Heart left ventricle (tissue), 16 donors: ENCODE results near the gene SCLT1. TPM values are rescaled to one million over a fixed set of nuclear protein-coding genes. Genes with fewer than 3 reads are reported as not detected.

ENCODE experiments used
- ATAC-seq, 4 donors: fragments of 200-7000 bp; cut with Tn5 transposase; one replicate each; pipeline ENCODE4 v1.9.1; 2020 to 2022; ENCODE audit warnings: moderate library complexity in 4 of 4, mild to moderate bottlenecking in 3 of 4, moderate number of reproducible peaks in 1 of 4
- DNase-seq, 5 donors: peaks; one replicate each; pipeline ENCODE4 v3.0.0-alpha.2; 2020
- H3K27ac ChIP-seq, 12 donors: fragments of 200-600 bp; sonication (generic) in 4 of 12; one replicate each; pipeline versions ENCODE4 v1.5.0 to v1.8.0; 2016 to 2022; ENCODE audit warnings: mild to moderate bottlenecking in 2 of 12
- H3K27me3 ChIP-seq, 9 donors: fragments of 200-600 bp; sonication (generic) in 2 of 9; one replicate each; pipeline versions ENCODE4 v1.5.1 to v1.8.0; 2016 to 2022; ENCODE audit warnings: mild to moderate bottlenecking in 3 of 9
- H3K36me3 ChIP-seq, 9 donors: fragments of 200-600 bp; sonication (generic) in 2 of 9; one replicate each; pipeline versions ENCODE4 v1.5.0 to v1.8.0; 2018 to 2022; ENCODE audit warnings: mild to moderate bottlenecking in 2 of 9
- H3K4me1 ChIP-seq, 12 donors: fragments of 200-600 bp; sonication (generic) in 4 of 12; one replicate each; pipeline versions ENCODE4 v1.5.0 to v1.8.0; 2016 to 2022; ENCODE audit warnings: mild to moderate bottlenecking in 3 of 12
- H3K4me3 ChIP-seq, 12 donors: fragments of 200-600 bp; sonication (generic) in 4 of 12; one replicate each; pipeline versions ENCODE4 v1.5.0 to v1.8.0; 2017 to 2022; ENCODE audit warnings: mild to moderate bottlenecking in 9 of 12, moderate library complexity in 4 of 12
- H3K9me3 ChIP-seq, 12 donors: fragments of 200-600 bp; sonication (generic) in 4 of 12; one replicate each; pipeline versions ENCODE4 v1.5.0 to v1.8.0; 2016 to 2022; ENCODE audit warnings: mild to moderate bottlenecking in 1 of 12
- CTCF ChIP-seq, 12 donors: fragments of 200-600 bp; sonication (generic) in 4 of 12; IDR thresholded peaks; one replicate each; pipeline versions ENCODE4 v1.5.0 to v1.8.0; 2018 to 2022; ENCODE audit warnings: antibody characterized with exemption in 12 of 12, mild to moderate bottlenecking in 5 of 12
- POLR2A ChIP-seq, 2 donors: fragments of 450-650 bp; IDR thresholded peaks; one replicate each; pipeline ENCODE4 v1.6.1; 2017; ENCODE audit warnings: antibody characterized with exemption in 2 of 2, mild to moderate bottlenecking in 2 of 2, moderate library complexity in 2 of 2
- WGBS, 4 donors: extraction: QIAGEN DNeasy Blood & Tissue Kit in 2 of 4; methylation state at CpG; one replicate each; pipeline versions ENCODE4 v1.1.5 to v1.1.7; 2013 to 2018; 5-methylcytosine and 5-hydroxymethylcytosine counted together
- intact Hi-C, 10 donors: fragments of 100-400 bp; cut with DNase I; formaldehyde crosslinking; loops; one replicate each; pipeline versions ENCODE4 v1.11.1 to v1.14.2; 2022
- polyA plus RNA-seq, 2 donors: library from polyadenylated mRNA; stranded (reverse); fragments of 200-250 nt; gene quantifications; one replicate each; pipeline ENCODE4 v1.2.3, GENCODE V29; 2013
- total RNA-seq, 9 donors: library from RNA; depleted of rRNA in 2 of 9; stranded (reverse); fragments of >200 nt in 2 of 9; fragmentation: NEBNext Ultra II Directional in 3 of 9; extraction: Animal tissue kit (Norgen Biotek cat#: 25700) in 3 of 9; gene quantifications; one replicate each; pipeline versions ENCODE4 v1.1.0 to v1.2.4, GENCODE V29; 2016 to 2023
- donor health status: ischemic (EF 13 %, LVEDD 7.1; RV severe dilation, severe dysfunction).
- donor health status: healthy with polysubstance abuse.
- donor health status: DM: no; HTN: yes; CAD: no.
- donor health status: DM: no; HTN: no; CAD: no.
- donor health status: ischemic (EF 25% LVEDD 6.9; RV normal size, moderate dysfunction).
- donor health status: ischemic (EF 25% LVEDD 5.7; RV mildly dilated, moderate dysfunction).
- donor health status: healthy.
- donor health status: DM: yes; HTN: yes; CAD: no.
- donor health status: ischemic (EF 35%, LVEDD 5.7; RV mildly dilated, moderate dysfunction).
- donor health status: nonischemic (EF 11% LVEDD 7.7; RV severe dilation, severe dysfunction).
- donor health status: DM: yes; HTN: yes; CAD: no.
- donor health status: PGD.
- donor health status: ischemic (EF 29% LVEDD 5.4; RV normal size, mild dysfunction).
- donor health status: nonischemic (EF 23%, LVEDD 6.1; RV moderate dilation, normal function).

Gene SCLT1
- total and polyA plus RNA-seq, 11 donors: 3.4 to 13.7 (median 10.1) TPM

- Histone ChIP-seq H3K36me3 (peaks cover 0 to 71% (median 60%) of the 10 kb centered on the region in 9 donors), H3K4me1 (peaks cover 0 to 45% (median 28%) of the 10 kb centered on the region in 12 donors), H3K27ac (peak overlapping the region in 4 of 12 donors; percentile 16 to 42 (median 24)), H3K9me3 (no peaks in the 10 kb centered on the region), H3K27me3 (no peaks in the 10 kb centered on the region), H3K4me3 (no peak overlapping the region)
- DNase-seq (peak; percentile 75 to 81 (median 76)), ATAC-seq (peak in 3 of 4 donors; percentile 66 to 68 (median 67))
- intact Hi-C loops: loop anchor here (1.0 to 10.0 kb wide), 17 partner anchors 51 to 672 kb away; partner anchors contain the start of gene PGRMC2 (in 2 of the 10)
- 38 to 44% (median 38%) methylated on average over 10 of the region's 10 CpGs for WGBS, 4 donors
- no peak for TF ChIP-seq POLR2A (IDR thresholded peaks at IDR 0.05)
- TF ChIP-seq CTCF (IDR thresholded peaks at IDR 0.05): peak; percentile 80 to 95 (median 90)
Observed at GRCh38 chr4:128863312-128864075, 229.8 kb downstream of the SCLT1 start.

- intact Hi-C loops: loop anchor here (1.0 to 10.0 kb wide), 17 partner anchors 50 to 671 kb away; partner anchors contain the start of gene PGRMC2 (in 2 of the 10)
- H3K27me3 ChIP-seq: no peaks in the 10 kb centered on the region
- DNase-seq (no peak), ATAC-seq (peak in 1 of 4 donors; percentile 19)
- no peaks in the 10 kb centered on the region for H3K9me3 ChIP-seq
- peaks cover 0 to 69% (median 60%) of the 10 kb centered on the region in 9 donors for H3K36me3 ChIP-seq
- no peak for TF ChIP-seq POLR2A (IDR thresholded peaks at IDR 0.05)
- TF ChIP-seq CTCF (IDR thresholded peaks at IDR 0.05): no peak
- H3K4me1 ChIP-seq: peaks cover 0 to 48% (median 29%) of the 10 kb centered on the region in 12 donors
- no peak overlapping the region for H3K4me3 ChIP-seq
- 64 to 73% (median 67%) methylated on average over 14 of the region's 14 CpGs for WGBS, 4 donors
- peak overlapping the region in 3 of 12 donors; percentile 16 to 42 (median 26) for H3K27ac ChIP-seq
Observed at GRCh38 chr4:128862608-128863311, 230.6 kb downstream of the SCLT1 start.

GRCh38 chr4:128861856-128862518 lies 231.4 kb downstream of the SCLT1 start:
- Histone ChIP-seq H3K27me3 (no peaks in the 10 kb centered on the region), H3K27ac (no peak overlapping the region), H3K4me1 (peaks cover 0 to 48% (median 29%) of the 10 kb centered on the region in 12 donors), H3K4me3 (no peak overlapping the region), H3K36me3 (peaks cover 0 to 69% (median 60%) of the 10 kb centered on the region in 9 donors), H3K9me3 (no peaks in the 10 kb centered on the region)
- peak in 1 of 5 donors; percentile 72 for DNase-seq
- intact Hi-C loops: loop anchor here (2.0 to 10.0 kb wide), 16 partner anchors 50 to 670 kb away; partner anchors contain the start of gene PGRMC2 (in 2 of the 10)
- 72 to 90% (median 77%) methylated on average over 11 to 13 of the region's 13 CpGs for WGBS, 4 donors
- TF ChIP-seq CTCF (IDR thresholded peaks at IDR 0.05) (no peak), POLR2A (IDR thresholded peaks at IDR 0.05) (no peak)
- ATAC-seq: no peak
